GOT3 (cell line): ENCODE results near the gene NAGPA.
"Not testable (repeated sequence)": the region's sequence is repeated elsewhere in the genome, so short reads cannot be mapped to it uniquely, and the experiment has no call there.

Experiments
- DNase-seq: peaks from one replicate; lab custom pipeline; 2025; ENCODE audit warnings: mixed read lengths; lab: John Stamatoyannopoulos, UW

NAGPA gene

GRCh38 chr16:5062051-5062450 is 28.3 kb upstream of the NAGPA start:
- no peak for DNase-seq

DNA sequence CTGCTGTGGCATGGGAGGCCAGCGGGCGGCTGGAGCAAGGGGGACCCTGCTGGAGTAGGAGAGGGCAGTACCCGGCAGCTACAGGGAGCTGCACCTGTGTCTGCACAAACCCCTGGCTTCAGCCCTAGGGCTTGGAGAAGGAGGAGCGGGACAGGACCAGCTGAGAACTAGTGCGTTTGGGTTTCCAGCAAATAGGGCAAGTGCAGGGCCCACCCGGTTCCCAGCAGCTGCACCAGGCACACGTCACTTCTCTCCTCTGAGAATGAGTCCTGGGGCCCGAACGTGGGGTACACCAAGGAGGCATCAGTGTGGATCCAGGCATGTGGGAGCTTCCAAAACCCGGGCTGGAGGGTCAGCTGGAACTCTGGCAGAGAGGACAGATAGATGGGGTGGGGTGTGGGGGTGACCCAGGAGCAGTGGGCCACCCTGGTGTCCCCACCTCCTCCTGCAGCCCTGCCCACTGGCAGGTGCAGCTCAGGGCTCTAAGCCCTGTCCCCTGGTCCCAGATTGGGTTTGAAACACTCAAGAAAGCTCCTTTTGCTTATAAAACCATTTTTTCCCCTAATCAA is 26.4 kb upstream of the NAGPA start:
- no peak for DNase-seq

DNA sequence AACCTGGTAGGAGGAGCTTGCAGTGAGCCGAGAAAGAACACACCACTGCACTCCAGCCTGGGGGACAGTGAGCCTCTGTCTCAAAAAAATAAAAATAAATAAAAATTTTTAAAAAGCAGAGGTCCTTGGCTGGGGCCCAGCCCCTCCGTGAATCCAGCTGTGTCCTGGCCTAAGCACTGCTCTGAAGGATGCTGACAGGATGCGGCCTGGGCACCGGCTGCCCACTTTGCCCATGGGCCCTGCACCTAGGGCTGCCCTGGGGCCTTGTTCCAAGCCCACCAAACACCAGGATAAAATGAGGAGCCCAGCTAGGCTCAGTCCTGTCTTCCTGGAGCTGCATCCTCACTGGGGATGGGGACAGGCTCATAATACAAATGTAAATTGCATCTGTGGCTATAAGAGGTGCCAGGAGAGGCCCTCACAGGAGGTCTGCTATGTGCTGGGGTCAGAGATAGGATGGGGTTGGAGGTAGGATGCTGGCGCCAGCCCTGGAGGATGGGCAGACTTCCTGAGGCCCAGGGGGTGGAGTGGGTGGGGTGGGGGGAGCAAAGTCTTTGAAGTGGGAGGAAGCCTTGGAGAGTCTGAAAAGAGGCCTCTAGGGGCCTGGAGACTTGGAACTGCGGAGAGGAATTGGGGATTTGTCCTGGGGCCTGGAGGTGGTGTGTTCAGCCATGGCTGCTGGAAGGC is 25.8 kb upstream of the NAGPA start:
- DNase-seq, result no peak

DNA sequence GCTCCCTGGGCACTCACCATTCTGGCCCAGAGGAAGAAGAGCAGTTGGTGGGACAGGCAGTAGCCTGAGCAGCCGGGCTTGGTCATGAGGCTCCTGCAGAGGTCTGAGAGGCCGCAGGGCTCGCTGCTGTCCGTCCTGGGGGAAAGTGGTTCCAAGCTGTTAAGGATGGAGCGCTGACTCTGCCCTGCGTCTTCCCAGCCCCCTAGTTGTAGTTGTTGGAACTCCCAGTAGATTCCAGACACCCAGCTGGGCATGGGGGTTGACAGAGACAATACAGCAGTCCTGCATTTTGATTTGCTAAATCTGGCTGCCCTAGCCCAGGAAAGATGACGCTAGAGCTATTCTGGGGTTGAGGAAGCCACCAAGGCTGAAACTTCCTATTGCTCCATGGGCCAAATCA is 24.7 kb upstream of the NAGPA start:
- no peak for DNase-seq

GRCh38 chr16:5056352-5056751 is 22.6 kb upstream of the NAGPA start:
- DNase-seq, result no peak

GRCh38 chr16:5054876-5055865 is 21.4 kb upstream of the NAGPA start:
- DNase-seq, result no peak

DNA sequence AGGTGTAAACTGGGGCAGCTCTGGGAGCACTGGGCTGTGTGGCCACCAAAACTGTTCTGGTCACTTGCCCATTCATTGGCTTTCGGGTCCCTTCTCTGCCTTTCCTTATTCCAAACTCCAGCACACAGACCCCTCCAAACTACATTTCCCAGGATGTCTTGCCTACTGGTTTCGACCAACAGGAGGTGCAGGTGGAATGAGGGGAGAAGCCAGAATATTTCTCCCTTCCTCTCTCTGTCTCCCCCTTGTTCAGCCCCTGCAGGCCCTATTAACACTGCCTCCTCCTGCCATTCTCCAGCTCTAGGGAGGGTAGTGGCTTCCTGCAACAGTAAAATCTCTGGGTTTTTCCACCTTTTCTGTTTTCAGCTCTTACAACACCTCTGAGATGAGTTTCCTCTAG is 13.2 kb upstream of the NAGPA start:
- no peak for DNase-seq

DNA sequence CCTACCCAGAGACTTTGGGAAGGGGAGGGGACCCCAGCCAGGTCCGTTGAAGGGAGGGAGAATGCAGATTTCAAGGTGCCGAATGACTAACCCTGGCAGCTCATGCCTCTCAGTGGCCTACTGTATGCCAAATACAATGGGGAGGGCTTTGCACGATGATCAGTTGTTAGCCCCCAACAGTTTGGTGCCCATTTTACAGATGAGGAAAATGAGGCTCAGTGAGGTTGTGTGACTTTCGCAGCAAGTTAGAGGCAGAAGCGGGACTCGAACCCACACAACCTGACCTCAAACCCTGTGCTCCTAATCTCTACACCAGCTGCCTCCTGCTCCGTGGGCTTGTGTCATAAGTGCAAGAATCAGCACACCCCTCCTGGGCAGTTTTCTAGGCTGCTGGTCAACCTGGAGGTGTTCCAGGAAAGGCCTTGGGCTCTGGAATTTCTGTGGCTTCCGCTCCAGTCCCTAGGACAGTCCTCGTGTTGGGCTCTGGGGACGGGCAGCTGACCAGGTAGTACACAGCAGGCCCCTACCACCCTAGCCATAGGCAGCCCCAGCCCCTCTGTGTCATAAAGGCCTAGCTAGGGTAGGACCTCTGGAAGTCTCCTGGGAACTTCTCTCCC is 11.9 kb upstream of the NAGPA start:
- DNase-seq, result no peak

DNA sequence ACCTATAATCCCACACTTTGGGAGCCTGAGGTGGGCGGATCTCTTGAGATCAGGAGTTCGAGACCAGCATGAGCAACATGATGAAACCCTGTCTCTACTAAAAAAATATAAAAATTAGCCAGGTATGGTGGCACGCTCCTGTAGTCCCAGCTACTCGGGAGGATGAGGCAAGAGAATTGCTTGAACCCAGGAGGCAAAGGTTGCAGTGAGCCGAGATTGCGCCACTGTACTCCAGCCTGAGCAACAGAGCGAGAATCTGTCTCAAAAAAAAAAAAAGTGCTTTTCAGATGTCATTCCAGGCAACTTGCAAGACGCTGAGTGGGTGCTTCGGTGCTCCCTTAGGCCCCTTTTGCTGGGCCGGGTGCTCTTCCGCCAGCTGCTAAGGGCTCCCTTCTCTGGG is 10.8 kb upstream of the NAGPA start:
- DNase-seq, result not testable (repeated sequence)

DNA sequence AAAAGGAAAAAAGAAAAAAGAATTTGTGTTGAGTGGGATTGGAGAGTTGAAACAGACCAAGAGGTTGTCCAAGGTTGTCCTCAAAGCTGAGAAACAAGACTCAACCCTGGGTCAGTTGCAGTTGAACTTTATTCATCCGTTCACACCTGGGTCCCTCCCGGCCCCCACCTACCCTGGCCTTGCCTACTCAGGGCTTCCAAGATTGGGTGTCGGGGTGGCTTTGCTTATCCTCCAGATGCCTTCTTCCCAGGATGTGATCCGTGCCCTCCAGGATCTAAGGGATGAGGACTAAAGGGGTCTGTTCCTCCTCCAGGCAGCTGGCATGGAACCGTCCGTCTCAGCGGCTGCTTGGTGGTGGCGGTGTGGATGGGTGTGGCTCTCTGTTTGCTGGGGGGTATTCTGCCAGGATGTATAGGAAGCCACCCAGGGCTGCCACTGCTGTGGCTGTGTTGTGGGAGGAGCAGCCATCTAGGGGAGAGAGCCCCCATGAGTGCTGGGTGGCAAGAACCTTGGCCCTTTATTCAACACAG is 10.3 kb upstream of the NAGPA start:
- no peak for DNase-seq

DNA sequence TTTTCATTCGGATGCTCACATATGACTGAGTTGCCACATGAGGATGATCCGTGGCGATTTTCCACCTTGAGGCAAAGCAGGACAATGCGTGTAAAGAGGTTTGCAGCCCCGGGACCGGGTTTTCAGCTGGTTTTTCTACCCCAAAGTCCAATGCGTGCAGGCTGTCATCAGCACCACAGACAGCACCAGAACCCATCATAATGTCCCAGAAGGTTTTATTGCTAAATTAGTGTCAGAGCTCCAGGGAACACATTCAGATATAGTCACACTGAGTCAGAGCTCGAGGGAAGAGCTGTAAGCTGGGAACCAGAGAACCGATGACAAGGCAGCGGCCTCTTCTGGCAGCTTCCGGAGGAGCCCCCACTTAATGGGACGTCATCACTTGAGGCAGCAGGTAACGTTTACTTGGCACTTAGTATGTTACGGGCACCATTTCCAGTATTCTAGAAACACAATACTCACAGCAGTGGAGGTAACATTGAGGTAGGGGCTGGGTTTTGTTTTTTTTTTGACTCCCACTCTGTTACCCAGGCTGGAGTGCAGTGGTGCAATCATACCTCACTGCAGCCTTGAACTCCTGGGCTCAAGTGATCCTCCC is 8.9 kb upstream of the NAGPA start:
- DNase-seq, result no peak

DNA sequence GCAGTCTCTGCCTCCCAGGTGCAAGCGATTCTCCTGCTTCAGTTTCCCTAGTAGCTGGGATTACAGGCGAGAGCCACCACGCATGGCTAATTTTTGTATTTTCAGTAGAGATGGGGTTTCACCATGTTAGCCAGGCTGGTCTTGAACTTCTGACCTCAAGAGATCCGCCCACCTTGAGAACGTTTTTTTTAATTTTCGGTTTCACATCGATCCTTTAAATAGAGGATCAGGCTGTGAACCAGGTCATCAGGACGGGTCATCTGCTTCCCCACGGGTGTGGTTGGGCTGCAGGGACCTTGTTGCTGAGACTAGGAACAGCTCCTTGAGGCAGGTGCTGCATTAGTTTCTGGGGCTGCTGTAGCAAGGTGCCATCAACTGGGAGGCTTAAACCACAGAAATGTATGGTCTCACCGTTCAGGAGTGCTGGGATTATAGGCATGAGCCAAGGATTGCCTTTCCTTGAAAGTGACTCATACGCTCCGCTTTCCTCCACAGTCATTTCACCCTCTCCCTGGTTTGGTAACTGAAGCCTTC is 7.9 kb upstream of the NAGPA start:
- DNase-seq, result no peak

GRCh38 chr16:5040451-5040850 is 6.7 kb upstream of the NAGPA start:
- no peak for DNase-seq

DNA sequence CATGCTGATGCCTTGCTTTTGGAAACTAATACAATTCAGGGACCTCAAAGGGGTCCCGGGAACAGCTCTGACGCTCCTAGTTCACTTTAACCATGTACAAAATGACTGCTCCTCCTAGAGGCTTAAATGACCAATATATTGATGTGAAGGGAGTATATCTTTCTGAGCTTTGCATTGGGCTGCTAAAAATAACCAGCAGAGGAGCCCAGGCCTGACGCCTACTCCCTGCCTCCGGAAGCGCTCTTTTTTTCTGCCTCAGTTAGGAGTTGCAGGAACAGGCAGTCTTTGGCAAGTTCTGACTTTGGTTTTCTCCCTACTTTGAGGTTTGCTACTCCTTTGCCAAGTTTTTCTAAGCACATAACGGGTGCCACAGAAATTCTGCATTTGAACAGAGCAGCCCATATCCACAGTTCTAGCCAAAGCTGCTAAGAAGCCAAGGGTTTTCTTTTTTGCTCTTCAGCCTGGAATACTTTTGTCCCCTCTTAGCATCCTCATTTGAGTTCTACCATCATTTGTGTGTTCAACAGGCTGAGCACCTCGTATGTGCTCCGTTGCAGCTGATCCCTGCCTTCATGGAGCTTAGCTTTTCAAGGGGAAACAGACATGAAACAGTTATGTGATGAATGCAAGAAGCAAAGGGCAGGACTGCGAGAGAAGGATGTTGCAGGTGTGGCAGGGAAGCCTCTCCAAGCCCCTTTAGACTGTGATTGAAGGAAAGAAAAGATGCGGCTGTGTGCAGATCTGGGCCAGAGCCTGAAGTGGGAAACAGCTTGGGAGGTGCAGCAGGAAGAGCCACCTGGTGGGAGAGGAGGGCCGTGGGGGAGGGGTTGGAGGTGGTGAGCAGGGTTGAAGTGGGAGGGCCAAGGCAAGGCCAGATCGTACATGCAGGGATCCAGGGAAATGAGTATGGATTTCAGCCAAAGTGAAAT is 2.8 kb upstream of the NAGPA start:
- DNase-seq, result no peak

DNA sequence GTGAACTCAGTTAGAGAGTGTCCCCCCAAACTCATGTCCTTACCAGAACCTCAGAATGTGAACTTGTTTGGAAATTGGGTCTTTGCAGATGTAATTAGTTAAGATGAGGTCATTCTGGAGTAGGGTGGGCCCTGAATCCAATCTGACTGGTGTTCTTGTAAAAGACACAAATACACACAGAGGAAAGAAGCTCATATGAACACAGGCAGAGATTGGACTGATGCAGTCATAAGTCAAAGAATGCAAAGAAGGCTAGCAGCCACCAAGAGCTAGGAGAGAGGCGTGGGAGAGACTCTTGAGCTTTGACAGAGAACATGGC is 2.1 kb upstream of the NAGPA start:
- DNase-seq, result no peak

DNA sequence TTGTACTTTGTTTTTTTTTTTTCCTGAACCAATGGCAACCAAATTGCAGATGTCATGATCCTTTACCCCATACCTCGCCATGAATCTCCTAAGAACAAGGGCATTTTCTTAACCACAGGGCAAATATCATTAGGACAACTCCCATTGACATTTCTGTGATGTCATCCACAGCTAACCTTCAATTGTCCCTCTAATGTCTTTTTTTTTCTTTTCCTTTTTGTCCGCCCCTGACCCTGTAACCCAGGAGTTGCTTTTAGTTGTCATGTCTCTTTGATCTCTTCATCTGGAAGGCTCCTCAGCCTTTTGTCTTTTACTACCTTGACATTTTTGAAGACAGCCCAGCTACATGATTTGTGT is 410 bp upstream of the NAGPA start:
- no peak for DNase-seq

DNA sequence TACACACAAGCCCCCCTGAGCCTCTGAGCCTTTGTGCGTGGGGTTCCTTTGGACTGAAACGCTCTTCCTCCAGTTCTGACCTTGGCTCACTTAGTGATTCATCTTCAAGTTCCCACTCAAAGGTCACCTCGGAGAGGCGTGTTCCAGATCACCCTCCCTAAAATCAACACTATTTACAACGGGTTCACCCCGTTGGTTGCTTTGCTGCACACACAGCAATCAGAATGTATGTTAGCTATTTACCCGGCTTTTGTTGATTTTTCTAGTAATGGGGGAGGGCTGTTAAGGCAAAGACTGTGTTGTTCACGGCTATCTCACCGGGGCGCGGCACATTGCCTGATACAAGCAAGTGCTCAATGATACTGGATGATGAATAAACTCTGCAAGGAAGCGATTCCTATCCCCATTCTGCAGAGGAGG is 977 bp downstream of the NAGPA start:
- DNase-seq, result no peak

DNA sequence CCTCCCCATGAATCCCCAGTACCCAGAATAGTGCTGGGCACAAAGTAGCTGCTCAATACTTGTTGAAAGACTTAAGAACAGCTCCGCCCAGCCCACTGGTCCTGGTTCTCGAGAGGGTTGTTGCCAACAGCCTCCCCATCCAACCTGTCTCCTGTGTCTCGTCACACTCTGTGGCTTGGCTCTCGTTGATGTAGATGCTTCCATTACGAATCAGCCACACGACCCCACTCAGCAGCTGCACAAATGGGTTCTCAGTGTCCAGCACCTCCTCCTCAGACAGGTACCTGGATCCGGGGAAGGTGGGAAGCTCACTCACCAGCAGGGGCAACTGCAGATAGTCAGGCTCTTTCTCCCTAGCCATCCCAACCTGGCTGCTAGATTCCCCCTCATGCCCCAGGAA is 2.1 kb downstream of the NAGPA start:
- DNase-seq, result no peak

GRCh38 chr16:5030251-5030870 is 3.4 kb downstream of the NAGPA start:
- no peak for DNase-seq

GRCh38 chr16:5028950-5029475 is 4.7 kb downstream of the NAGPA start:
- DNase-seq, result no peak
